KBM-7 (cell line): ENCODE results near the gene C4orf50.

Experiments
- DNase-seq: peaks from one replicate; pipeline ENCODE4 v3.0.0-alpha.2; 2015
- in situ Hi-C: fragments of 300-500 bp; cut with MboI; formaldehyde crosslinking; loops from 2 replicates; pipeline ENCODE4 v1.14.3; 2020; ENCODE audit warnings: low sequenced_read_pairs, low pct_unique_long_range_greater_than_20kb, mixed read lengths

Gene C4orf50

DNA sequence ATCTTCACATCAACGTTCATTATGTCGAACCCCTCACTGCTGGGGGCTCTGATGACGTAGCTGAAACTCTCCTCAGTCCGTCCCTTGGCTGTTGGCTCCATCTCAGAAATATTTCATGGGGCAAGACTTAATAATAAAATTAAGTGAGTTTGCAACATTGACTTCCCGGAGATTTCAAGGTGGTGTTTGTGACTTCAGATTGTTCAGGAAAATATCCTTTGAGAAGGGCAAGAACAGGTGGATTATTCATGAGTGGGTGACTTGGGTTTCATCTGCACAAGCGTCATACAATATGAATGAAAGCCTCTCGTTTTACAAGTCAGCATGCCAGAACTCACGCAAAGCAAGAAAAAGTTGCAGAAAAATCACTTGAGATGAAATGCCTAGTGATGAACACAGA, at the start of gene C4orf50:
Gene C4orf50 (minus strand): TSS at position 101 of the 400 bp plus-strand sequence.
- no peak for DNase-seq
- in situ Hi-C loops = no loop called here

DNA sequence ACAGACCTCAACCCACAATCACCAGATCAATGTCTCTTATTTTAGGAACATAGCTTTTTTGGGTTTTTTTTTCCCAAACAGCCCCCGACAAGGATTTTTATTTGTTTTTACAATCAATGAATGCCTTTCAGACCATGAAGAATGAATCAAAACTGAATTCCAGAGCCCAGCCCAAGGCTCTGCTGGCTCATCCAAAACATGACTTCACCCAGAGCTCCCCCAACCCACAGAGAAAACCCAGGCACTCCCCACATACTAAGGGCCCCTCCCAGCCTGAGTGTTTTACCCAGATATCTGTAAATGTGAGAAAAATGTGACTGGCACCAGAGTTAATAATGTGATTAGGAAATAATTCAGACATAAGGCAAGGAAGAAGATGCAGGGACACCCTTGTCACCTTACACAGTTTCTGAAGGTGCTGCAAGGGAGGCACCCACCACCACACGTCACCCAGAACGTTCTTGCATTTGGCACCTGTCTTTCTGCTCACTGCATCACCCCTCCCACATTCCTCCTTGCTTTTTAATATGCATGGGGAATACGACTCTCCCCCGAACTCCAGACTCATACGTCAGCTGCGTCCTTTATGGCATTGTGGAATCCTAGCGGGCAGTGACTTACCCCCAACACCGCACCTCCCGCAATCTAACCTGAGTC, 47.8 kb upstream of the C4orf50 start:
- in situ Hi-C loops = no loop called here
- no peak for DNase-seq

DNA sequence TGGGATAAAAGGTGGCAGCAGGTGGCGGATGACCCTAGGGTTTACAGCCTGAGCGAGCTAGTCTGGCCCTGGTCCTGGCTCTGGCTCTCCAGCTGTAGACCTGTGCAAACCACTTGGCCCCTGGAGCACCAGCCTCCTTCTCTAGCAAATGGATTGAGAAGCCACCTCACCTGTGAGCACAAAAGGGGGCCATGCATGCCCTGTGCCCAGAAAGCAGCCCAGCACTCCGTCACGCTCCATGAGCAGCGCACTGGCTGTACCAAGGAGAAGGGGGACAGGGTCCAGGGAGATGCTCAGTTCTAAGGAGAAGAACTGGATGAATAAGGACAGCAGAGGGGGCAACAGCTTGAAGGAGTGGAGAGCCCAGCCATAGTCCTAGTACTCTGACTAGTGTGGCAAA, 46.9 kb upstream of the C4orf50 start:
- in situ Hi-C loops = no loop called here
- DNase-seq = no peak

DNA sequence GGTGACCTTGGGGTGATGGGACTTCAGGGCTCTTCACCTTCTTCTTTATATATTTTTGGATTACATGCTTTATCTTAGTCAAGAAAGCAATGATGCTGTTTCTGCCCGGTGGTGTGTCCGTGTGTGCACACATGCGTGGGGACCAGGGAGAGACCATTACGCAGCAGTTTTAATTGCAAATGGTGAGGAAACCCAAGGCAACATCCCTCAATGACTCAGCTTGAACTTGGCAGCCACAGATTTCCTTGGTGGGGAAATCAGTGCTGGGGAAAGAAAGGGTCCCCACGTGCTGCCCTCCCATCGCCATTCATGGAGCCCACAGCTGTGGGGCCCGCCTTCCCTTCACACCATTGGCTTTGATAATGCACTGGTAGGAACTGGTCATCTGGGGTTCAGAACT, 46.2 kb upstream of the C4orf50 start:
- in situ Hi-C loops = no loop called here
- DNase-seq = no peak

DNA sequence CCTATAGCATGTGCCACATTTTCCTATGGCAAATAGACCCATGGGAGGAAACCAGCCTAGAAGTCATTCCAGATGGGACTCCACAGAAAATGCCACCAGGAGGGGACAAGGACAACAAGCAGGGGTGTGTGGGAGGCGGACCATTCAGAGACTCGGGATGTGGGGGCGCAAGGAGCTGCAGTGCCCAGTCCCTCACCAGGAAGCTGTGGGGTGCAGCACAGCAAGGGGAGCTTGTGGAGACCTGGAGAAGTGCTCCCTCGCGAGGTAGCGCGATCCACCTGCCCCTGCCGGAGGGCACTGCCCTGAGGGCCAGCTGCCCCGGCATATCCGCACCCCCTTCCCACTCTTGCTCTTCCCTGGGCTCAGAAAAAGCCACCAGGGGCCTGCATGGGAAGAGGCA, 45.5 kb upstream of the C4orf50 start:
- in situ Hi-C loops = no loop called here

DNA sequence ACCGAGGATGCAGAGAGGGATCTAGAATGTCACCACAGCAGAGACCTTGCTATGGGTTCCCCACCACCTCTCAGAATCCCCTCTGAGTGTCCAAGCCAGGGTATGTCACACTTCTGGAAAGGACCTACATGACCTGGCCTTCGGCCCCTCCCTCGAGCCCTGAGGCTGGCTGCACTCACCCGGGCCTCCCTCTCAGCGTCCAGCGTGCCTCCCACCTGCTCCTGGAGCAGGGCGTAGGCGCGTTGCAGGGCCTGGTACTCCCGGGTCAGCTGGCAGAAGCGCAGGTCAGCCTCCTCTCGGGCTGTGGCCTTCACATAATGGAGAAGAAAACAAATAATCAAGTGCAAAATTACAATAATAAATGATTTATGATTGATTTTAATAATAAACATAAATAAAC, 43.9 kb upstream of the C4orf50 start:
- in situ Hi-C loops = no loop called here
- DNase-seq = no peak

More for the DNA sequence above, 45.5 kb upstream of the C4orf50 start:
- DNase-seq = no peak

DNA sequence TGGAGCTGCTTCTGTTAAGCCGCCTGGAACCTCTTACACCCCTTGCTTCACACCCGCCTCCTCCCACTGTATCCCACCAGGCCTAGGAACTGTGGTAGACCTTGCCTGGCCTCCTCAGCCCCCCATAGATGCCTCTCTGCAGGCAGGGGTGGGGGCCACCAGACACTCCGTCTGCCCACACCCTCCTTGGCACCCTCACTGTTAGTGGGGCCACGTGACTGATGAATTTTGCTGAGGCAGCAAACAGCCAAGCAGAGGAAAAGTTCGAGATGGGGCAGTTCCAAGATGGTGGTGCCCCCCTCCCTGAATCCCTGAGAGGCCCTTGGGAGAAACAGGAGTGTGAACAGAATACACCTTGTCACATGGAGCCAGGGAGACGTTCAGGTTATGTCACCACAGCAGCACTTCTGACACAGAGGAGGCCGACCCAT, 41.2 kb upstream of the C4orf50 start:
- in situ Hi-C loops = no loop called here

DNA sequence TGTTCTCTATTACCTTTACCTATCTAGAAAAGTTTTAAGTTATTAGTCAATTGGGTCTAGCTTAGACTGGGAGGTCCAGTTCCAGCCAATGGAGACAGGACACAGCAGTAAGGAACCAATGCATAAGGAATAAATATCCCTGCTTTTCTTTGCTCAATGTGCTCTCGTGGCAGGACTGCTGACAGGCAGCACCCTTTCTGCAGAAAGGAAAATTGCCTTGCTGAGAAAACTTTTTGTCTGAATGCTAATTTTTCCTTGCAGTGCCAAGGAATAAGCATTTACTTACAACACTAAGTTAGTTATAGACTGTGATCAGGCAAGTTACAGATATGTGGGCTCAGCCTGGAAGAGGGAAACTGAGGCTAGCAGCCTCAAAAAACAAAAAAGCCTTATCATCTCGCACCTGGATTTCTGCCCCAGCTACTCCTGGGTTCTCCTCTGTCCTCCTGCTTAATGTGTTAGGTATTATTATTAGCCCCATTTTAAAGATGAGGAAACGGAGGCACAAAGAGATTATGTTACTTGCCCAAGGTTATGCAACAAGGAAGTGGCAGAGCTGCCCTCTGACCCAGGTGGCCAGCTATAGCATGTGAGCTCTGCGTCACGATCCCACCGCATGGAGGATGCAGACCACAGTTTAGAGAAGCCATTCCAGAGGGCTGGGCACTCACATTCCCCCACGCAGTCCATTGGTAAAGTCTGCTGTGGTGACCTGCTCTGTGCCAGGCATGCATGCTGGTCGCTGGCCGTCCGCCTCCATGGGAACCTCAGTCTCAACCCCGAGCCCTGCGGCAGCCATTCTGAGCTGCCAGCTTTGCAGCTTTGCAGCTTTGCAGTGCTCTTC, 40.5 kb upstream of the C4orf50 start:
- no peak for DNase-seq
- in situ Hi-C loops = no loop called here

More for the DNA sequence above, 41.2 kb upstream of the C4orf50 start:
- no peak for DNase-seq

DNA sequence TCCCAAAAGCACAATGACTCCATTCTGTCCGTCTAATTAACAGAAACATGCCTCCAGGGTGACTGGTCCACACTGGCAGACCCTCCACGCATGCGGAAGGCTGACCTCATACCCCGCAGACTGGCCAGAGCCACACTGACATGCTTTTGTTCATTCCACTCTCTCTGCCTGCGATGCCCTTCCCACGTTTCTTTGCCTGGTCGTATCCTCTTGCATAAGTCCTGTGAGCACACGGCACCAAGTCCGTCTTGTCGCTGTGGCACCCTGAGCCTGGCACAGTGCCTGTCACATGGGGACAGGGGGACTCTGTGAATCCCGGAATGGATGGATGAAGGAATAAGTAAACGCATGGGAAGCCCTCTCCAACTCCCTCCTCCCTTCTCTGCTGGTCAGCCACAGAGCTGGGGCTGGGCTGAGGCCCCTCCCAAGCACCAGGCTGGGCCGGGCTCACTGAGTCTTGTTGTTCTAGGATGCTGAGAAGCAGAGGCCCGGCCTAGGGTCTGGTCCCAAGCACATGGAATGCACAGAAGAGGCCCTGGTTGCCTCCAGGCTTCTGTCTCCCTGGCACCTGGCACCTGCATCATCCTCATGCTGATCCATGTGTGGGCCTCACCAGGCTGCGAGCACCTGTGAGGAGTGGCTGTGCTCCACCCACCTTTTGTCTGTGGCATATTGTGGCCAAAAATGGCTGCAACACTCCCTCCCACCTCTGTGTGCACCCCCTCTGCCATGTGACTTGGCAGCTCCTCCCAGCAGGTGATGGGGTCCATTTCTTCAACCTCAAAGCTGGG, 38.9 kb upstream of the C4orf50 start:
- DNase-seq = no peak
- in situ Hi-C loops = no loop called here

DNA sequence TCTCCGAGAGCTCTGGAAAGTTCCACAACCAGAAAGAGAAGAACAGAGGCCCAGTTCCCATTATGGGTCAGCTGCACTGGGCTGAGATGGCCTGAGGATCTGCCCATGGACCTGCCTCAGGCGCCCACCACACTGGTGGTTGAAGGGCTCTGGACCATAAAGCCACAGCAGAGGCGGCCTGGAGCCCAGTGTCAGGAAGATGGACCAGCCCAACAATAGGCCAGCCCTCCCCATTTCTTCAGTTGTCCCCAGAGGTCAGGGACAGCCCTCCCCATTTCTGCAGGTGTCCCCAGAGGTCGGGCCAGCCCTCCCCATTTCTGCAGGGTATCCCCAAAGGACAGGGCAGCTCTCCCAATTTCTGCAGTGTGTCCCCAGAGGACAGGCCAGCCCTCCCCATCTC, 37.2 kb upstream of the C4orf50 start:
- no peak for DNase-seq
- in situ Hi-C loops = no loop called here

DNA sequence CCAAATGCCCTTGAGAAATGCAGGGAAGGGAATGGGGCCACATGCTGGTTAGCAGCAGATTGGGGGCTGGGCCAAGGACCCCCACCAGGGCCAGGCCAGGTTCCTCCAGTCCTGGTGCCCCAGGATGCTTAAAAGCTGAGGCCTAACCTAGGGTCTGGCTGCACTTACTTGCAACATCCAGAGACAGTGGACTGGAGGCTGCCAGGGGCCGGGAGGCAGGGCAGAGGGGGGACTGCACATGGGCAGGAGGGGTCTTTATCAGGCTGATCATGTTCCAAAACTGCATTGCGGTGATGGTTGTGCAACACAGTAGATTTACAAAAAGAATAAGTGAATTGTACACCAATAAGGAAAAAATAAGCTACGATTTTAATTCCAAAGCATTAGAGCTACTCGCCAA, 36.8 kb upstream of the C4orf50 start:
- no peak for DNase-seq
- in situ Hi-C loops = no loop called here

DNA sequence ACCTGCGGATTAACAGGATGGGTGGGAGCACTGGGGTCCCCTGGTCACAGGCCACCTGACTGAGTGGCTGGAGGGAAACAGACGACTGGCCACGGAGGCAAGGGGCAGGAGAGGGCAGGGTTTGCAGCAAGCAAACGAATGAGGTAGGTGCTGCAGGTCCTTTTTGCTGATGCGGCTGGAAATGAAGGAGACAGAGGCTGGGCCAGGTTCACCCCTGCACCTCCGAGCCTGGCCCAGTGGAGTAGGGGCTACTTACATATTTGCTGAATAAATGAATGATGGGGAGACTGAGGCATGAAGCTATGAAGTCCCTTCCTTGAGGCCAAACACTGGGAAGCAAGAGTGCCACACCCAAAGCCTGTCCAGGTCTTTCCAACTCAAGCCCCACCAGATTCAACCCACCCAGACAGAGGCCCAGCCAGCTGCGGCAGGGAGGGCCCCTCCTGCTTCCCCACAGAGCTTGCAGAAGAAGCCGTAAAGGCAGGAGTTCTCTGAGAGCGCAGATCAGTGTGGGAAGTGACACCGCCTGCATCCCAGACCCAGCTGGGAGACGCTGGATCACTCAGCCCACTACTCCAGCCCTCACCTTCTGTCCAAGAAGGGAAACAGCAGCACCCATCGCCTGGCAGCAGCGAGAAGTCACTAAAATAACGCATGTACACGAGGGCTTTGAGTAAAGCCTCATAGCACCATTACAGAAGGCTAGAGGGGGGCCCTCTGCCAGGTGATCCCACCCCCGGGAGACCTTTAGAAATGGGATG, 36.1 kb upstream of the C4orf50 start:
- in situ Hi-C loops = no loop called here
- no peak for DNase-seq

DNA sequence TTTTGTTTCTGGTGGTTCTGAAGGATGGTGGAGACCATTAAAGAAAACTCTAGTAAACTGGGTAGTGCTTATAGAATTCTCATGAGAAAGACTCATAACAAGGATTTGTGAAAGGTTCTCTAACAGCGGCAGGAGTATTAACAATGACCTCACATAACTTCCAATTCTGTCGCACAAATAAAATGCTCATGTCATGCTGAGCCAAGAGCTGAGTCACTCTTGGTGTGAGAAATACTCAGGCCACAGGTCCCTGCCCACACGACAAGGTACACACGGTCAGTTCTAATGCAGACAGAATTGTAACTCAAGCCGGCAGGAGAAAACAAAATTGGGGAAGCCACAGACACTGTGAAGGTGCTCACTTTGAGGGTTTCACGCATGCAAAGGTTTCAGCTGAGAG, 34.4 kb upstream of the C4orf50 start:
- in situ Hi-C loops = no loop called here
- no peak for DNase-seq

DNA sequence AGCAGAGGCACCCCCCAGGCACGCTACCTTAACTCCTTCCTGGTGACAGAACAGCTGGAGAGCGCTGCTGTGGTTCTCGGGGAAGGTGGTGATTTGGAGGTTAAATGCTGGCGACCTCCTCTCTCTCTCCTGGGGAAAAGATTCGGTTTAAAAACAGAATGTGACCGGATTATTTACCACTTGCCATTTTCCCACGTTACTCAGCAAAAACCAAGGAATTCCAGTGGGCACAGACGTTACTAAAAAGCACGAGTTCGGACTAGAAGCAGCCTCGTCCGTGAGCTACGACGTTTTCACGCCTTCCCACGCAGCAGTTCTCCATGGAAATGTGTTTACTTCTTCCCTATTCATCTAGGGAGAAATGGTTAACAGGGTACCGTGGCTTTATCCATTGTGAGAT, 32.3 kb upstream of the C4orf50 start:
- in situ Hi-C loops = no loop called here
- no peak for DNase-seq

DNA sequence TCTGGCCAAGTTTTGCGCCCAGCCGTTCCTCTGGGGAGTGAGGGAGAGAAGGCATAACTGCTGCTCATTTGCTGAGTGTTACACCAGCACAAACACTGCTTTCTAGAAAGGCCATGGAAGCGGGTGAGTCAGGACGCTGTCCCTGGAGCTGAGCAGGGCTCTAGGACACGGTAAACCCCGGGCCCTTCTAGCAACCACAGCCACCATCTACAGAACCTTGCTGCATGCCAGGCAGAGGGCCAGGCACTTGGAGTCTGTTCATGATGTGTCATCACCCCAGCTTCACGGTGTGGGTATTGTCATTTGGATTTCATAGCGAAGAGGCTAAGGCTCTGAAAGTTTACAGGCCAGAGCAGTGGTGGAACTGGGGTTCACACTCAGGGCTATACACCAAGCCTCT, 31.8 kb upstream of the C4orf50 start:
- in situ Hi-C loops = no loop called here
- no peak for DNase-seq

DNA sequence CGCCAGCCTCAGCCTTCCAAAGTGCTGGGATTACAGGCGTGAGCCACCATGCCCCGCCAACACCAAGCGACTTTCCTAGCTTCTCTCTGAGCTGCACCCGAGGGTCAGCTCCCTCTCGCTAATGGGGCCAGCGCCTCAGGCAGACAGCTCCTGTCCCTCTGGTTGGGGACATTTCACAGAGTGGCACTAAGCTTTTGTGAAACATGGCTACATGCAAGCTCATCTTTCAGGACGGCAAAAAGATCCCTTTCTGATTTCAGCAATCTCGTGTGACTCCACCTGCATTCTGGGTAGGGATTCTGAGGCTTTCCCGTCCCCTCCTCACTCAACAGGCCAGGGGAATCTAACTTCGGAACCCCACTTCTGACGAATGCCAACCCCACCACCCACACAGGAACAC, 31.0 kb upstream of the C4orf50 start:
- in situ Hi-C loops = no loop called here
- DNase-seq = no peak

DNA sequence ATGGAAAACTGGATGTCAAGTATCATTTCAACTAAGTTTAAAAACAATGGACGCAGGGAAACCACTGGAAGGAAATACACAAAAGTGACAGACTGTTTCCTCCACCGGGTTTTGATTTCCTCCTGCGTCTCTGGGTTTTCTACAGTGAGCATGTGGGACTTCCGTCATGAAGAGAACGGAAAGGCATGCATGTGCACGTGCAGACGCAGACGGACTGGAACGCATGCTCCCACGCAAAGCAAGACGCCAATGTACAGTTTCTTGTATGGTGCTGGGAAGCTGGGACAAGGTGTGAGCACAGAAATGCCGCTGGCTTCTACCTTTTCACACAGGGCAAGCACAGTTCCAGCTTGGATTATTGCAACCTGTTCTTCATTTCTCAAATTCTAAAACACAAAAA, 30.3 kb upstream of the C4orf50 start:
- DNase-seq = no peak
- in situ Hi-C loops = no loop called here

DNA sequence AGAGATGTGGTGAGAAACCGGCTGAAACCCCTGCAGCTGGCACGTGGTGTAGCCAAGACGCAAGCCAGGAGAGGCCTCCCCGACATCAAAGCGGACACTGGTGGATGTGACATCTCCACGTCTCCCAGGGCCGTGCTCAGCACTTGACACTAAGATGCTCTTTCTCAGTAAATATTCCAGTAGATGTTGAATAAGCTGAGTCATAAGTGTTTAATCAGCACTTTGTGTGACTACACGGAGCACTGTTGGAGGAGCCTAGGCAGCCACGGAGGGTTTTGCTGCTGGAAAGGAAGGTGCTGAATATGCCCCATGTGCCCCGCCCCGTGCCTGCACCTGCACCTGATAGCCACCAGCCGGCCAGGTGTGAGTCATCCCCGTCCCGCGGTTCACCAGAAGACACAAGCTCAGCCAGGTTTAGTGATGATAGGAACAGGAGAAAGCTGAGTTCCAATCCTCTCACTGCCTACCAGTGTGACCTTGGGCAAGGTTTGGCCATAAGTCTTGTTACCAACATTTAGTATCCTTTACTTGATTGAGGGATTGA, 29.0 kb upstream of the C4orf50 start:
- DNase-seq = no peak
- in situ Hi-C loops = no loop called here

DNA sequence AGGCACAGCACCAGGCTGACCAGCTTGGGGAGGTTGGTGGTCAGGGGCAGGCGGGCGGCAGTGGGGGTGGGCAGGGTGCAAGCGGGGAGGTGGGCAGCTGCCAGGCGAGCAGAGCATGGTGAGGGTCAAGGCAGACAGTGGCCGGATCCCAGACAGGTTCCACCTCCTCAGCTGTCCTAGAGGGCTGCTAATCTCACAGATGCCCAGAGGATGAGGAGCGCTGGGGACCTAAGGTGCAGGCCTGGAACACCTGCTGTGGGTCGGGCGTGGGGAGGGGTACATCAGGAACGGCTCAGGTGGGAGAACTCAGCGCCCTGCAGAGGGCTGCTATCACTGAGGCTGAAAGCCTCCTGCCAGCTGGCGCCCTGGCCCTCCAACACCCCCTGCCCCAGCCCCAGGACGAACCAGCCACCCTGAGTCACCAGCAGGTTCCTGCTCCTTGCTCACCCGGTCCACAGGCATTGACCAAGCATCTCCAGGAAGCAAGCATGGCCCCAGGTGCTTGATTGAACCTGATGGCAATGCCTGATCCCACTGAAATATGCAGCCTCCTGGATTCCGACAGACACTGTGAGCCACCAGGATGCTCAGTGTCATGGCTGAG, 28.4 kb upstream of the C4orf50 start:
- DNase-seq = no peak
- in situ Hi-C loops = no loop called here
